GM21423 (cell line): ENCODE results near the gene CMC2.
A peak's percentile ranks its signal among the peaks of the same experiment; 100 is the strongest.

Experiments used
- ATAC-seq: cut with Tn5 transposase; IDR thresholded peaks from one replicate; pipeline ENCODE4 v1.9.1; 2021; ENCODE audit warnings: mild to moderate bottlenecking, moderate library complexity; ENCODE audit not compliant: unreplicated experiment

The CMC2 gene

DNA sequence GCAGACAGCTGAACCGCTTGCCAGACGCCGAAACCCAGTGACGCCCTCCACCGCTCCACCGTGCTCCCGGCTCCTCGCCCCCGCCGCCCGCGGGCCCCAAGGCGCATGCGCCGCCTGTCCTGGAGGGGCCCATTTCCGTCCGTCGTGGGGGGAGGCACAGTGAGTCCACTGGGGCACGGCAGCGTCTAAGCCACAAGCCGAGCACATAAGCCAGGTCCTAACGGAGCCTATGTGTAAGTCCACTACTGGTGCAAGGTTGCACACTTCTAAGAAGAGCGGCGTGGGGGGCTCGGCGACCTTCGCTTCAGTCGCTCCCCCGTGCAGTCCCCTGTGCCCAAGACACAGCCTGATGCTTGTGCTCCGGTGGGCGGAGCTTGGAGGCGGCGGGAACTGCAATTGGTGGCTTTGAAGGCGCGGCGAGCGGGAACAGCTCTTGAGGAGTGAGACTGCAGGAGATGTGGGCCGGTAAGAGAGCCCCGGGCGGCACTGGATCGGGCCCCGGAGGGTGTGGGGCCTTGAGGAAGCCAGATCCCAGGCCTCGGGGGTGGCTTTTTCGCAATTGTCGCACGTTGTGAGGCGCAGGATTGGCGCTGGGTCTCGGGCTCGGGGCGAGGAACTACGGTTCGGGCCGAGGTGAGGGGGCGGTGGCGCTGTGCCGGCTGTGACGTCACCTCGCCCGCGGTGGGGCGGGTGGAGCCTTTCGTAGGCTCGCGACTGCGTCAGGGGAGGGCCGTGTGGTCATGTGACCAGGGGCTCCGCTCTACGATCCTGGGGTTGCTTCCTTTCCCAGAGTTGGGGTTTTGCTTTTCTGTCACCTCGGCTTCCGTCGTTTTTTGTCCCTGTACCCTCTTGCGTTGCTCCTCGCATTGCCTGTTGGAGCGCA is at the start of gene CMC2, which contains the start of gene CENPN:
TSS of gene CMC2 (minus strand) at position 73 of the 883 bp plus-strand sequence. CDS start 9,491 bp downstream, outside the sequence.
TSS of gene CENPN (plus strand) at position 402 of the 883 bp plus-strand sequence. CDS start 4,726 bp downstream, outside the sequence.
- ATAC-seq: peak; percentile 80

DNA sequence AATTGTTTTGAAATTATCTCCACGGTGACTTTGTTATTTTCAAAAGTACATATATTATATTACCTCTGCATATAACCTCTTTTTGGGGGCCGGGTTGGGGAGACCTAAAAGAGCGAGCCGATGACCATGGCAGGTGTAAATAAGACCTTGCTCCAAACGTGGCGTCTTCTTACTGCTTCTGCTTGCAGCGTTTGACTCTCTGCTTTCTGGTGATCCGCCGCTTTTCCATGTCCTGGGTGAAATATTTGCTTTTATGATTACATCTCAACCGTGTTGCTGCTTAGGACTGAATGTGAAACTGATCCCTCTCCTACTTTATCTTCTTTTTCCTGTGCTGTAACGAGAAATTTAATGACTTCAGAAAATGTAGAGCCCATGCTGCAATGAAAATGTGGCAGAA is 47.1 kb upstream of the CMC2 start:
- ATAC-seq: no peak

DNA sequence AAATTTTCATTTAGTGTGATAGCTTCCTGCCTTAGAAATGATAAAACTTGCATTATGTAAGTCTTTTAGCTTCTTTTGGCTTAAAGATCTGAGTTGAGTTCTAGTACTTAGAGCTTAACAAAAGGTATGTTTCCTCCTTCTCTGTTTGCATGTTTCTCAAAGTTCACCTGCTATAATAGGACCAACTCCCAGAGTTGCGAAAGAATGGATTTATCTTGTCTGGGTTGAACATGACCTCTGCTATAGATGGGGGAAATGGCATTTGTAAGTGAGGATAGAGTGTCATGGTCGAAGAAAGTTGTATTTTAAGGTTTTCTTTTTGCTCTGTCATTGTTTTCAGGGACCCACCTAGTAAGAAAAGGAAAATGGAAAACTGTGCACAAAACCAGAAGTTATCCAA is 36.1 kb upstream of the CMC2 start:
- ATAC-seq: no peak

DNA sequence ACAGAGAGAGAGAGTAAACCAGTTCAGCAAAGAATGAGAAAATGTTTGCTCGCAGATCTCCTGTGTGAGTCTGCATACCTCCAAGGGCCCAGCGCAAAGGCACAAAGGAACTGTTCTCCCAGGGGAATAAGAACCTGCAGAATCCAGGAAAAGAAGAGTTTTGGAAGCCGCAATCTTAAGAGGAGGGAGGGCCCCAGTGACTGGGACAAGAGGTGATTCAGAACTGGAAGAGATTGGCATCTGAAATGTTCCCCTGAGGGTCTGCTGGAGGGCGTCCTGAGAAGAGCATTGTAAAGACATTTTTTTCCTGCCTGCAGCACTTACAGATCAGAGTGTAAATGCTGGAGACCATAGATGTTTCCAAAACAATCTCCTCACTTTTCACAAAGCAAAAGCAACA is 35.0 kb upstream of the CMC2 start:
- no peak for ATAC-seq

DNA sequence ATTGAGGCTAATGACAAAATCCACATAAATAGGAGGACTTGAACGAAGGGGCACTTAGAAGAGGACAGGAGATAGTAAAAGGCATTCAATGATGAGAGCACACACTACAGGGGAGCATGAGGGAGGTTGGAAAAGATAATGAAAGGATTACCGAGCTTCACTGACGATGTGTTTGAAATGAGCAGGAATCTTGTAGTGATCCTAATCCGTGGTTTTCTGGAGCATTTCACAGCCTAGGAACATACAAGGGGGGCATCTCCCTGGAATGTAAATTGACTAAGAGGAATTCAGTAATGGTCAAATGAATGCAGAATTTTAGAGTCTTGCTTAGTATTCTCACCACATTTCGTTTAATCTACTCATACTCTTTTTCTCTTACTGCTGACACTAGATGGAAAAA is 34.2 kb upstream of the CMC2 start:
- ATAC-seq: no peak

DNA sequence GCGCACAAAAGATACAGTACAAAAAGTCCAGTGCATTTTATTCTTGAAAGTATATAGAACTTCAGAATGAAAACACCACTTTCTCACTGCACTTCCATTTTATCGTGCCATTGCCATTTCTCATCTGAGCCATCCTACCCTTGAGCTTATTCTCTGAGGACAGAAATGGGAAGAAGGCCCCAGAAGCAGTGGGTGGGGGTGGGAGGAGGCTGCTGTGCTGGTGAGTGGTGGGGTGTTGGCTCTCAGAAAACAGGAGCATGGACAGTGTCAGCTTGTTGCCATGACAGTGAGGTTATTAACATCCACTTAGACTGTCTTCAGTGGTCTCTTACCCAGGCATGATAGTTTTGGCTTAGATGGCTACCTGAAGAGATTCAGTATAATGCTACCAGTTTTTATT is 33.4 kb upstream of the CMC2 start:
- ATAC-seq: no peak

DNA sequence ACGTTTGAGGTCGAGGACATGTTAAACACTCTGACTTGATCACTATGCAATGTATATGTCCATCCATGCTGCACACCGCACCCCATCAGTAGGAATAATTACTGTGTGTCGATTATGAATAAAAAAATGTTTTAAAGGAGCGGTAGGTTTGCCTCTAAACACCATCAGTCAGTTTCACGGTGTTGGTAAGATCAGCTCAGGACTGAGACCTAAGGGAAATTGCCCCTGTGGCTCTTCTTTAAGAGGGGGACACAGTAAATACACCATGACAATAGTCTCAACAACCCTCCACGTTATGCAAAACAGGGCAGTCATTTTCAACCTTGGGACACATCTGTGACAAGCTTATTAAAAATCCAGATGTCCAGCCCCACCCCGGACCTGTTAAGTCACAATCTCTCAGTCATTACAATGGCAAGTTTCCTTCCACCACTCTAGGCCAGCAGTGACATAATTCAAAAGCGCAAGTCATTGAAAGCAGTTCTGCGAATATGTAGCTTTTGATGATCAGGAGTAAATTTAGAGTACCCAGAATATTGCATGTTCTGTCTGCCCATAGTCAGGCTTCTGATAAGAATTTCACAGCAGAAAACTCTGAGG is 30.2 kb upstream of the CMC2 start:
- ATAC-seq: no peak

DNA sequence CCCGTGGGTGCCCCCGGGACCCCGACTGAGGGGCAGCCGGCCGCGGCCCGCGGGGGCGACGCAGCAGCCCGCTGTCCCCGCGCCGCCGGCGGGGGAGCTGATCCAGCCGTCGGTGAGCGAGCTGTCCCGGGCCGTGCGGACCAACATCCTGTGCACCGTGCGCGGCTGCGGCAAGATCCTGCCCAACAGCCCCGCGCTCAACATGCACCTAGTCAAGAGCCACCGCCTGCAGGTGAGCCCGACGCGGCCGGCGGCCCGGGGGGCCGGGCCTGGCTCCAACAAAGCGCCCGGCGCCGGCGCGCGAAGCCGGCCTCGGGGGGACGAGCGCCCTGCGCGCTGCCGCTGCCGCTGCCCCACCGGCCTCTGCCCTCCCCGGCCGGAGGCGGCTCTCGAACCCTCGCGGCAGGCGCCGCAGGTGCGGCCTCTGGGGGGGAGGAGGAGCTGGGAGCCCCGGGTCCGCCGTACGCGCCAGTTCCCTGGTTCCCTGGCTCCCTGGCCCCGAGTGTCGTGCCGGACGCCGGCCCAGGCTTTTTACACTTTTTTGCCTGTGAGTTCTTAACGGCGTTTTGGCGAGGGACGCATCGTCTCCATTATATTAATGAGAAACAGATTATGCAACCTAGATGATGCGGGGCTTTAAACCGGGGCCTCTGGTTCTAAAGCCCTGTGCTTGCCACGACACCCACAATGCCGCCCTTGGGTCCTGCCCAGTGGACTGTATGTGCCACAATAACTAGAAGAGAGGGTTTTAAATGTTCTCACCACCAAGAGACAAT is 29.5 kb upstream of the CMC2 start:
- ATAC-seq: peak; percentile 44

DNA sequence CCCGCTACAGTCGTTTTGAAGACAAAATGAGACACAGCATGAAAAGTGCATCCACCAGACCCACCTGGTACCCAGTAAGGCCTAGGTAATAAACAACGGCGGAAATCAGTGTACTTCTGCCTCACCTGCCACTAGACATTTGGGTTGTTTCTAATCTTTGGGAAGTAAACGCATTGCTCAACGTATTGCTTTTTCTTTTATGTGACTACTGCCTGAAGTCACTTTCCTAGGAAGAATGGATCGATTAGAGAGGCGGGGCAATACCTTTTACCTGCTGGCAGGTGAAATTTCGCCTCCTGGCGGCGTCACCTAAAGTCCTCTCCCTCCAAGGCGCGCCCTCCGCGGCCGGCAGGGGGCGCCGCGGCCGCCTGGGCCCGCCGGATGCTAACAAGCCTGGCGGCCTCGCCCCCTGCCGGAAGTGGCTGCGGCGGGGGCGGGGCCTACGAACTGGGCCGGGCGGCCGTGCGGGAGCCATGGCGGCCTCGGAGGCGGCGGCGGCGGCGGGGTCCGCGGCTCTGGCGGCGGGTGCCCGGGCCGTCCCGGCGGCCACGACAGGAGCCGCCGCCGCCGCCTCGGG is 28.8 kb upstream of the CMC2 start, which contains the start of gene ATMIN:
TSS of gene ATMIN (plus strand) at position 445 of the 577 bp plus-strand sequence. CDS start at position 474, 29 bp downstream.
- peak; percentile 91 for ATAC-seq

DNA sequence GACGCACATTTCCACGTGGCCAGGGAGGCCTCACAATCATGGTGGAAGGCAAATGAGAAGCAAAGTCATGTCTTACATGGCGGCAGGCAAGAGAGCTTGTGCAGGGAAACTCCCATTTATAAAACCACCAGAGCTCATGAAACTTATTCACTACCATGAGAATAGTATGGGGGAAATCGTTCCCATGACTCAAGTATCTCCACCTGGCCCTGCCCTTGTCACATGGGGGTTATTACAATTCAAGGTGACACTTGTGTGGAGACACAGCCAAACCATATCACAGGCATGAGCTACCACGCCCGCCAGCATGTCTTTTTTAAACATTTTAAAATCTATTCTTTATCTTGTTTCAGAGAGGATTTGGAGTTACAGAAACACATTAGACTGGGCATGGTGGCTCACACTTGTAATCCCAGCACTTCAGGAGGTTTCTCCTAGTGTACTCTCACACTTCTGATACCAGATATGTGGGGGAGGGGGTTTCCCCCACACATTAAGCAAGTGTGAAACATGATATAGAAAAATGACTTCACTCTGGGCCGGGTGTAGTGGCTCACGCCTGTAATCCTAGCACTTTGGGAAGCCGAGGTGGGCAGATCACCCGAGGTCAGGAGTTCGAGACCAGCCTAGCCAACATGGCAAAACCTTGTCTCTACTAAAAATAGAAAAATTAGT is 23.4 kb upstream of the CMC2 start:
- no peak for ATAC-seq

DNA sequence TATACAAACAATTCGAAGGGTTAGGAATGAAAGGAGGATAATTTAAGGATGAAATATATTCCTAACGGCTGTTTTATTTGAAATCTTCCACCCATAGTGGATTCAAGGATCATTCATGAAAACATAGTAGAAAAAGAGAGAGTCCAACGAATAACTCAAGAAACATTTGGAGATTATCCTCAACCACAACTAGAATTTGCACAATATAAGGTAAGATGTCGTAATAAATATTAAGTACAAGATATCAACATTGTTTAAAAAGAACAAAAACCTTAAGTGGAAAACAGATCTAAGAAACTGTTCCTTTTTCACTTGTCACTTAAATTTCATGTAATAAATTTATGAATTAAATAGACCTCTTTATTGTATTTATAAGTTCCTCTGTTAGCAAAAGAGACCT is 19.7 kb upstream of the CMC2 start:
- ATAC-seq: no peak

DNA sequence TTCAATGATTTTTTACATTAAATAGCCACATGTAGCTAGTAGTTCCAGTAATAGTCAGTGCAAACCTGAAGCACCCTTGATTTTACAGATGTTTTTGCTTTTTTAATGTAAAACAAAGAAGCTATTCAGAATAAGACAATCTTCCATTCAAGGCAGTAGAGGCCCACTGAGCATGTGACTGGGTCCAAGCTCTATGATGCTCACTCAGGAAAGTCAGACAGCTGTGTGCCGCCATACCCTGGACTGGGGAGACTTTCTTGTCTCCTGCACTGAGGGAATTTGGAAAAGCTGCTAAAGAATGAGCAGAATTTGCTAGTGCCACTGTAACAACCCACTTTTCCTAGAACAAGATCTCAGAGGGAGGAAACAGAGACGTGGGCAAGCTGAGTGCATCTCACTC is 11.8 kb upstream of the CMC2 start:
- ATAC-seq: no peak

DNA sequence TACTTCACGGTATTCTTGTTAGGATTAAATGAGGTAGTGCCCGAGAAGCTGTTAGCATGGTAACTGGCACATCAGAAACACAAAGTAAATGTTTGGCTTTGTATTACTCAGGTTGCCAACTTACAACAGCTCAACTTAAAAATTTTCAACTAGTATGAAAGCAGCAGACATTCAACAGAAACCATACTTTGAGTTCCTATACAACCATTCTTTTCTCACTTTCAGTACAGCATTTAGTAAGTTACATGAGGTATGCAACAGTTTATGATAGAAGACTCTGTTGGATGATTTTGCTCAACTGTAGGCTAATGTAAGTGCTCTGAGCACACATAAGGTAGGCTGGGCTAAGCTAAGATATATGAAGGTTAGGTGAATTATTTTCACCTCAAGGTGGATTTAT is 8.0 kb upstream of the CMC2 start:
- ATAC-seq: no peak

DNA sequence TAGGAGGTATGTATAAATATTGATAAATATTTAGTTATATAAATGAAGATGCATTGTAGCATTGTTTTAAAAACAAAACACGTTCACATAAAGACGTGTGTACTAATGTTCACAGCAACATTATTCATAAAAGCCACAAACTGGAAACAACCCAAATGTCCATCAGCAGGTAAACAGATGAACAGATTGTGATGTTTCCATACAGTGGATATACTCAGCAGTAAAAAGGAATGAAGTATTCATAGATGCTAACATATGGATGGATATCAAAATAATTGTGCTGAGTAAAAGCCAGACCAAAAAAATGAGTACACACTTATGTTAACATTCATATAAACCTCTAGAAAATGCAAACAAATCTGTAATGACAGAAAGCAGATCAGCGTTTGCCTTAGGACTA is 6.3 kb upstream of the CMC2 start:
- no peak for ATAC-seq

DNA sequence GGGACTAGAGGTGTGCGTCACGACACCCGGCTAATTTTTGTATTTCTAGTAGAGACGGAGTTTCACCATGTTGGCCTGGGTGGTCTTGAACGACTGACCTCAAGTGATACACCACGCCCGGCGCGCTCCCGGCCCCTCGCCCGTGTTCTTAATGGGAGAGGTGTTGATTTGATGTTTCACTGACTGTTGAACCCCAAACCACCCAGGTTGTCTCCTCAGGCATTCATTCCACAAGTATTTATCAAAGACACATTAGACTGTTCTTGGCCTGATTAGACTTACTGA is 1.8 kb upstream of the CMC2 start:
- ATAC-seq: no peak

DNA sequence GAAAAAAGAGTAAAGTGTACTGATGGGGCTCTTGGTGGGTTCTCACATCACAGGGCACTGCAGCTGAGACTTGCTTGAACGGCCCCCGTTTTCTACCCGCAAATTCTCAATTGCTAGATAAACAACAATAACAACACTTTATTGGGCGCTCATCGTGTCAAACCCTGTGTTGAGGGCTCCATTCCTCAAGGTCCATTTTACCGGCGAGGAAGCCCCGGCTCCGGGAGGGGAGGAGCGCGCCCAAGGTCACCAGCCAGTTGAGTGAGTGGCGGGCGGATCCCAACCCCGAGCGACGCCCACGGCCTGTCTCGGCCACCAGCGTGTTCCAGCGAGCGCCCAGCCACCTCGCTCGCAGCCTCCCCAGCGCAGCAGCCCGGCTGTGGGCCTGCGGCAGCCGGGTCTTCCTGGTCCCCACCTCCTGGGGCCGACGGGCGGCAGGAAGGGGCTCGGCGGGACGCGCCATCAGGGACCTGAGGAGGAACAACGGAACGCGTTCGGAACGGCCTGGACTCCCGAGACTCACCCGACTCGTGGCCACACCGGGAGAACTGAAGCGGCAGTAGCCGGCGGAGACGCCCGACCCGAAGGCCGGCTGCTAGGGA is 373 bp downstream of the CMC2 start:
- peak; percentile 33 for ATAC-seq

DNA sequence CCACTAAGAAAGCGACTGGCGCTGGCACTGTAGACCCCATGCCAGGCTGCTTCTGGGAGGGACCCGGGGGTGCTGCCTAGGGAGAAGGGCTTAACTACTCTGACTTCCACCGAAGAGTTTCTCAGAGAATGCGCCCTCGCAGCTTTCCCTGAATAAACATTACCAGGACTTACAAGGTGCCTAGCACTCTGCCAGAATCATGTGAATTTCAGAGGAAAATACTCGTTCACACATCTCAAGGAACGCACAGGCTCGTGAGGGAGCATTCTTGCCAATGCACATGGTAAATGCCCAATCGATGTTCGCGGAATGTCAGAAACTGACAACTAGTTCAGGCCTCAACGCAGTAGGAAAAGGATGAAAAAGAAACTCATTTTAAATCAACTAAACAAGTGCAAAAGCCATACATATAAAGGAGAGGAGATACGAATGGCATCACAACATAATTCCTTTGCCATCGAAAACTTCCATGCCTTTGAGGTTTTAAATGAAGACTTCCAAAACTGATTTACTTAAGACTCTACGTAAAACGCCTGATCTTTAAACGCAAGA is 999 bp downstream of the CMC2 start:
- no peak for ATAC-seq

DNA sequence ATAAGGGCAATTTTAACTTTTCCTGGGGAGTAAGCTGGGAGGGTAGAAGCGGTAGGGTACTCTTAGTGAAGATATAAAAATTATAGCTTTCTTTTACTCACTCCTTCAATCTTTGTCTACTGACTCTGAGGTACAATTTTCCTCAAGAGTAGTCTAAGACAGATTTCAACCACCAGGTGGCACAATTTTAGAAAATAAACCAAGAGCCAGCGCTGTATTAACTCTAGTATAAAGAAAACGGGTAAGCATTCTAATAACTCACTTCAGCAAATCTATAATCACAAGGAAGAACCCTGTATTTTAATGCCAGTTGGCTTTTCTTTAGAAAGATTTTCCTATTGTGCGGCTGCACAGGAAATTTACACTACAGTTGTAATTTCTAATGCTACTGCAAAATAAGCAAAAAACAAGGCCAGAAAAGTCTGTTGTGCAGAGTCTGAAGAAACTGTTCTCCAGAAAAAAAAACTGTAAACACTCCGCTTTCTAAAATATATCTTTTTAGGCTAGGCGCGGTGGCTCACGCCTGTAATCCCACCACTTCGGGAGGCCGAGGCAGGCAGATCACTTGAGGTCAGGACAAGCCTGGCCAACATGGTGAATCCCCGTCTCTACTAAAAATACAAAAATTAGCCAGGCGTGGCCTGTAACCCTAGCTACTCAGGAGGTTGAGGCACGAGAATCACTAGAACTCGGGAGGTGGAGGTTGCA is 1.9 kb downstream of the CMC2 start:
- no peak for ATAC-seq
